ENCODE results near the gene CERK. TPM values are rescaled to one million over a fixed set of nuclear protein-coding genes. Genes with fewer than 3 reads are reported as not detected.
A peak's percentile ranks its signal among the peaks of the same experiment; 100 is the strongest.

CERK gene
- total and polyA plus RNA-seq, 2 donors: 46.2 to 47.1 TPM

DNA sequence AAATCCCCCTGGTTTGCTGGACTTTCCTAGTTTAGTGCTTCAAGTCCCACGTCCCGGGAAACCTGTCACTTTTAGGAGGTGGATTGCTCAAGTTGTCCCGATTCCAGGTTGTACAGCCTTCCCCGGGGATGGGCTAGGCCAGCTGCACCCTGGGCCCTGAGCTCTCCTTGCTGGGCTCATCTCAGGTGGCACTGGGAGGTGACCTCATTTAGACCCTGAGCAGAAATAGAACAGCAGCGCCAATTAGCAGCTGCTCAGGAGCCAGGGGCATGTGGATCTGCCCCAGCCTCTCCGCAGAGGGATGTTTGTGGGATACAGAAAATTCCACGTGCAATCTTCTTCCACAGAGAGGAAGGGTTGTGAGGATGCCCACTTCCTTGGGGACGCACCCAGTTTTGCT is 9.6 kb upstream of the CERK start:
- Histone ChIP-seq H3K4me1 (ENCODE audit: control insufficient read depth in 2 of 2, insufficient read depth in 2 of 2, low read length in 2 of 2) (peaks cover 9 to 23% of the 10 kb centered on the region in 2 donors), H3K27me3 (ENCODE audit: control insufficient read depth in 2 of 2, insufficient read depth in 1 of 2, low read length in 1 of 2) (peaks cover 0 to 2% of the 10 kb centered on the region in 2 donors)
- WGBS: 96% methylated on average over 8 of the region's 8 CpGs

DNA sequence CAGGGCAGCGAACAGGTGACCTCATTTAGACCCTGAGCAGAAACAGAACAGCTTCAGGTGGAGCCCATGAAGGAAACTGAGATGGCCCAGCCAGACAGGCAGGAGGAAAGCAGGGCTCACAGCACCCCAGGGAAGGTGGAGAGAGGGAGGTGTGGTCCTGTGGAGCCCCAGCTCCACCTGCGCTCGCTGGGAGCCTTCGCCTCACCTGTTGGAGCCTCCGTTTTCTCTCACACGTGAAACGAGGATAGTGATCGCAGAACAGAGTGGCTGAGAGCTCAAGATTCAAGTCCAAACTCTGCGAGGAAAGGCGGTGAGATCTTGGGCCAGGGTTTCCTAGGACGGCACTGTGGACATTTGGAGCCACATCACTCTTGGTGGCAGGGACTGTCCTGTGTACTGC is 8.6 kb upstream of the CERK start:
- Histone ChIP-seq H3K27me3 (ENCODE audit: control insufficient read depth in 2 of 2, insufficient read depth in 1 of 2, low read length in 1 of 2) (peaks cover 0 to 2% of the 10 kb centered on the region in 2 donors), H3K27ac (ENCODE audit: low read depth in 1 of 2, low read length in 1 of 2) (no peak overlapping the region), H3K9me3 (ENCODE audit: control insufficient read depth in 2 of 2, insufficient read depth in 1 of 2, low read length in 1 of 2) (peaks cover 2 to 8% of the 10 kb centered on the region in 2 donors), H3K4me3 (ENCODE audit: low read length in 2 of 2) (no peak overlapping the region), H3K4me1 (ENCODE audit: control insufficient read depth in 2 of 2, insufficient read depth in 2 of 2, low read length in 2 of 2) (peaks cover 9 to 23% of the 10 kb centered on the region in 2 donors), H3K36me3 (ENCODE audit: control insufficient read depth in 2 of 2, insufficient read depth in 2 of 2, low read length in 1 of 2) (no peaks in the 10 kb centered on the region)
- no peak for DNase-seq (ENCODE audit: low read depth in 6 of 9, low spot score in 9 of 9)
- 97% methylated on average over 11 of the region's 11 CpGs for WGBS

More for the DNA sequence above, 9.6 kb upstream of the CERK start:
- H3K4me3 ChIP-seq (ENCODE audit: low read length in 2 of 2): no peak overlapping the region
- no peaks in the 10 kb centered on the region for H3K36me3 ChIP-seq (ENCODE audit: control insufficient read depth in 2 of 2, insufficient read depth in 2 of 2, low read length in 1 of 2)
- no peak overlapping the region for H3K27ac ChIP-seq (ENCODE audit: low read depth in 1 of 2, low read length in 1 of 2)
- peaks cover 3 to 8% of the 10 kb centered on the region in 2 donors for H3K9me3 ChIP-seq (ENCODE audit: control insufficient read depth in 2 of 2, insufficient read depth in 1 of 2, low read length in 1 of 2)
- no peak for DNase-seq (ENCODE audit: low read depth in 6 of 9, low spot score in 9 of 9)

DNA sequence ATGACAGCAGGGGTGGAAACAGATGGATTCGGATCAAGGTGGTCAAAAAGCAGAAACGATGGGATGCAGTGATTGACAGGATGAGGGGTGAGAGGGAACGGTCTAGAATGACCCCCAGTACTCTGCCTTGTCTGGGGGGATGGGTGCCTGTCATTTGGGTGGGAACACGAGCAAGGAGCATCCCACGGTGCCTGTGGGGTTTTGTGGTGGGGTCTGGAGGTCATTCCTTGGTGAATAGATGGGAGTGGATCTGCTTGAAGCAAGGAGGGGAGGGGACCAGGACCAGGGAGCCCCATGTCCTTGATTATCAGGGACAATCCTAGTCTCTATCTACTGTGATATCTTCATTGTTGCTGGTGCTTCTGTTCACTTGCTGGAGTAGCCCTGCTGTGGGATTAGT is 8.1 kb upstream of the CERK start:
- no peak for DNase-seq (ENCODE audit: low read depth in 6 of 9, low spot score in 9 of 9)
- peaks cover 0 to 2% of the 10 kb centered on the region in 2 donors for H3K27me3 ChIP-seq (ENCODE audit: control insufficient read depth in 2 of 2, insufficient read depth in 1 of 2, low read length in 1 of 2)
- no peak overlapping the region for H3K27ac ChIP-seq (ENCODE audit: low read depth in 1 of 2, low read length in 1 of 2)
- no peak overlapping the region for H3K4me3 ChIP-seq (ENCODE audit: low read length in 2 of 2)
- H3K9me3 ChIP-seq (ENCODE audit: control insufficient read depth in 2 of 2, insufficient read depth in 1 of 2, low read length in 1 of 2): peaks cover 2 to 8% of the 10 kb centered on the region in 2 donors
- WGBS: 92% methylated on average over 5 of the region's 5 CpGs
- peaks cover 9 to 23% of the 10 kb centered on the region in 2 donors for H3K4me1 ChIP-seq (ENCODE audit: control insufficient read depth in 2 of 2, insufficient read depth in 2 of 2, low read length in 2 of 2)
- H3K36me3 ChIP-seq (ENCODE audit: control insufficient read depth in 2 of 2, insufficient read depth in 2 of 2, low read length in 1 of 2): no peaks in the 10 kb centered on the region

DNA sequence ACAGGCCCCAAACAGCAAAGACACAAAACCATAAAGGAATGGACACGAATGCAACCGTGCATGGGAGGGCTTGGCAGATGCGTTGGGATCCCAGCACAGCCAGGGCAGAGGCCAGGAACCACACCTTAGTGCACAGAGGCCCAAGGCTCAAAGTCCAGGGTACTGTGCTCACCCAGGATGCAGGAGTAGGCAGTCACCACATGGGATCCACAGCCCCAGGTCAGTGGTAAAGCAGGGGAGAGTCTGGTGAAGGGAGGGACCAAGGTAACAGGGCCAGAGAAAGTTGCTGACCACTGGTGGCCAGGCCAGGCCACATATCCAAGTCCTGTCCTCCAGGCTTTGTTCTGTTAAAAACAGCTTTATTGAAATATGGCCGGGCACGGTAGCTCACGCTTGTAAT is 6.5 kb upstream of the CERK start:
- peaks cover 6 to 26% of the 10 kb centered on the region in 2 donors for H3K4me1 ChIP-seq (ENCODE audit: control insufficient read depth in 2 of 2, insufficient read depth in 2 of 2, low read length in 2 of 2)
- no peak overlapping the region for H3K27ac ChIP-seq (ENCODE audit: low read depth in 1 of 2, low read length in 1 of 2)
- H3K4me3 ChIP-seq (ENCODE audit: low read length in 2 of 2): no peak overlapping the region
- no peak for DNase-seq (ENCODE audit: low read depth in 6 of 9, low spot score in 9 of 9)
- no peaks in the 10 kb centered on the region for H3K36me3 ChIP-seq (ENCODE audit: control insufficient read depth in 2 of 2, insufficient read depth in 2 of 2, low read length in 1 of 2)
- WGBS: 95% methylated on average over 6 of the region's 6 CpGs
- peaks cover 0 to 2% of the 10 kb centered on the region in 2 donors for H3K27me3 ChIP-seq (ENCODE audit: control insufficient read depth in 2 of 2, insufficient read depth in 1 of 2, low read length in 1 of 2)
- peaks cover 2 to 8% of the 10 kb centered on the region in 2 donors for H3K9me3 ChIP-seq (ENCODE audit: control insufficient read depth in 2 of 2, insufficient read depth in 1 of 2, low read length in 1 of 2)

DNA sequence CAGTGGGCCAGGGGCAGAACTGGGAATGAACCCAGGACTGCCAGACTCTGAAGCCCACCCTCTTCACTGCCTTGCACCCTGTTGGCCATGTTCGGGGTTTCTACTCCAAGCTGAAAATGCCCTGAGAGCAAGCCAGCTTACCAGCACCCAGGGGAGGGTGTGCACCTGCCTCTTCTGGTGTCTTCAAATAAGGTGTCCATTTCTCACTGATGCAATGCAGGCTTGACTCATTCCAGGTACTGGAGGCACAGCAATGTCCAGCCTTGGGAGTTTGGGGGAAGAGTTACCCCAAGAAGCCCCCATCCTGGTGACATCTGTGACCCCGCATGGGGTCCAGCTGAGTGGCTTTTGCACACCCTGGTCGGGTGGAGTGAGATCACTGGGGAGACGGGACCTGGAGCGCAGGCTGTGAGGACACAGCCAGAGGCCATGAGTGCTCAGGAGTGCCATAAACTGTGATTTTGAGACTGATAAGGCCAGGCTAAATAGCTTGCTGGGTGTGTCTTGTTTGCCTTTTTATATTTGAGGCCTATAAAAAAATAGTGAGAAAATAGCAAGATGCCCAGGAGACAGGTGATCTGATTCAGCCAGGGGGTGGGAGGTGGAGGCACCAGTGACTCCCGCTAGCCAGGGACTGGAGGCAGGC is 4.6 kb upstream of the CERK start:
- Histone ChIP-seq H3K4me1 (ENCODE audit: control insufficient read depth in 2 of 2, insufficient read depth in 2 of 2, low read length in 2 of 2) (peaks cover 5 to 24% of the 10 kb centered on the region in 2 donors), H3K27me3 (ENCODE audit: control insufficient read depth in 2 of 2, insufficient read depth in 1 of 2, low read length in 1 of 2) (peaks cover 0 to 2% of the 10 kb centered on the region in 2 donors), H3K9me3 (ENCODE audit: control insufficient read depth in 2 of 2, insufficient read depth in 1 of 2, low read length in 1 of 2) (peaks cover 2 to 8% of the 10 kb centered on the region in 2 donors), H3K27ac (ENCODE audit: low read depth in 1 of 2, low read length in 1 of 2) (no peak overlapping the region), H3K36me3 (ENCODE audit: control insufficient read depth in 2 of 2, insufficient read depth in 2 of 2, low read length in 1 of 2) (no peaks in the 10 kb centered on the region), H3K4me3 (ENCODE audit: low read length in 2 of 2) (no peak overlapping the region)
- DNase-seq (ENCODE audit: low read depth in 6 of 9, low spot score in 9 of 9): no peak
- 95% methylated on average over 6 of the region's 6 CpGs for WGBS

DNA sequence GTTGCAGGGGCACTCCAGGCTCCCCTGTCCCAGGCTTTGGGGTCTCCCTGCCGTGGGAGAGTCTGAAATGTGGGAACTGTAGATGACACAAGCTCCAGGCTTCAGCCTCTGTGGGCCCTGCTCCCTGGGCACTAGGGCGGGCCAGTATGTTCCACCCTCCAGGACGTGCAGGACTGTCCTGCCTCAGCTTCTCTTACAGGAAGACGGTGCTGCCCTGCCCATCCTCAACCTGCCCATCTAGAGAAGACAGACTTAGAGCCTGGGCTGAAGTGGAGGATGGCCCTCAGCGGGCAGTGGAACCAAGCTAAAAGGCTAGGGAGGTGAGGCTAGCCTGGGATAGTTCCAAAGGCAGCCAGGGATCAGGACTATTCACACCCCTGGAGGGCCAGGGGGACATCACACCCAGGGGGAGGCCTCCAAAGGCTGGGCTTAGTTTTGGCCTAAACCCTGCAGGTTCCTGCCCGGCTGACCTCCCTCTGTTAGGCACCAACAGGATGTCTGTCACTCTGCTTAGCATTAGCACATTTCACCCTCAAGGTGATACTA is 4.0 kb upstream of the CERK start:
- 96% methylated on average over 6 of the region's 6 CpGs for WGBS
- no peak overlapping the region for H3K27ac ChIP-seq (ENCODE audit: low read depth in 1 of 2, low read length in 1 of 2)
- H3K4me3 ChIP-seq (ENCODE audit: low read length in 2 of 2): no peak overlapping the region
- H3K9me3 ChIP-seq (ENCODE audit: control insufficient read depth in 2 of 2, insufficient read depth in 1 of 2, low read length in 1 of 2): peaks cover 2 to 8% of the 10 kb centered on the region in 2 donors
- H3K27me3 ChIP-seq (ENCODE audit: control insufficient read depth in 2 of 2, insufficient read depth in 1 of 2, low read length in 1 of 2): peaks cover 0 to 2% of the 10 kb centered on the region in 2 donors
- no peaks in the 10 kb centered on the region for H3K36me3 ChIP-seq (ENCODE audit: control insufficient read depth in 2 of 2, insufficient read depth in 2 of 2, low read length in 1 of 2)
- no peak for DNase-seq (ENCODE audit: low read depth in 6 of 9, low spot score in 9 of 9)
- H3K4me1 ChIP-seq (ENCODE audit: control insufficient read depth in 2 of 2, insufficient read depth in 2 of 2, low read length in 2 of 2): peaks cover 5 to 24% of the 10 kb centered on the region in 2 donors

DNA sequence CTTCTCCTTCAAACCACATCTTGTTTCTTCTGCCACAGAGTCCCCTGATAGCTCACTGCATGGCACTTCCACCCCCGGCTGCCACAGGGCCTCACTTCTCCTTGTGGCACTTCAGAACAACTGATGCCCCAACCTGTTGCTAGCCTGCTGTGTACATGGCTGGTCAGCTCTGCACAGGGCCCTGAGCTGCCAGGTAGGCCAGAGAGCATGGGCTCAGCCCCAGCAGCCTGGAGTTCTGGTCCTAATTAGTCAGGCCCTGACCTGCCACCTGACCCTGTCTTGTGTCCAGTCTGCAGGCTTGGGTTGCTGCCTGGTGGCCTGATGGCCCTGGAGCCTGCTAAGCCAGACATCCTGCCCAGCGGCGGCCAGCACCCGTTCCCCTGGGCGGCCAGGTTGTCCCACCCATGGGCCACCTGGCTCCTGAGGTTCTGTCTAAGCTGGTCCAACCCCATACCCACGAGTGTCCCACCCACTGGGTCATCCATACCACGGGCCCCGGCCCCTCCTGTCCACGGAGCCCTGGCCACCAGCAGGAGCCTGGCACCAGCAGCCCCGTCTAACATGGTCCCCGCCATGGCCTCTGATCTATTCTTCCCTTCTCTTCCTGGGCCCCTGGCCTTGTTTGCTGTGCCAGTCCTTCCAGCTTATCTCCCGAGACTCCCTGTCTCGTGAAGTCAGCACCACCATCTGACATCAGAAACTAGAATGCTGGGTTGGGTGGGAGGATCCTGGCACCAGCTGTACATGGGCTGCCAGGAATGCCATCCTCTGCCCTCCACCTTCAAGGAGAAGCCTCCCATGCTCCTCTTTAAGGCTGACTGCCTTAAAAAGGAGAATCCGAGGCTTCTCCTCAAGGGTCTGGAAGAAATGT is 3.1 kb upstream of the CERK start:
- DNase-seq (ENCODE audit: low read depth in 6 of 9, low spot score in 9 of 9): no peak
- Histone ChIP-seq H3K4me3 (ENCODE audit: low read length in 2 of 2) (no peak overlapping the region), H3K4me1 (ENCODE audit: control insufficient read depth in 2 of 2, insufficient read depth in 2 of 2, low read length in 2 of 2) (peaks cover 7 to 31% of the 10 kb centered on the region in 2 donors), H3K9me3 (ENCODE audit: control insufficient read depth in 2 of 2, insufficient read depth in 1 of 2, low read length in 1 of 2) (peaks cover 2 to 8% of the 10 kb centered on the region in 2 donors), H3K36me3 (ENCODE audit: control insufficient read depth in 2 of 2, insufficient read depth in 2 of 2, low read length in 1 of 2) (peaks cover 0 to 6% of the 10 kb centered on the region in 2 donors), H3K27ac (ENCODE audit: low read depth in 1 of 2, low read length in 1 of 2) (no peak overlapping the region), H3K27me3 (ENCODE audit: control insufficient read depth in 2 of 2, insufficient read depth in 1 of 2, low read length in 1 of 2) (no peaks in the 10 kb centered on the region)
- 97% methylated on average over 14 of the region's 14 CpGs for WGBS

DNA sequence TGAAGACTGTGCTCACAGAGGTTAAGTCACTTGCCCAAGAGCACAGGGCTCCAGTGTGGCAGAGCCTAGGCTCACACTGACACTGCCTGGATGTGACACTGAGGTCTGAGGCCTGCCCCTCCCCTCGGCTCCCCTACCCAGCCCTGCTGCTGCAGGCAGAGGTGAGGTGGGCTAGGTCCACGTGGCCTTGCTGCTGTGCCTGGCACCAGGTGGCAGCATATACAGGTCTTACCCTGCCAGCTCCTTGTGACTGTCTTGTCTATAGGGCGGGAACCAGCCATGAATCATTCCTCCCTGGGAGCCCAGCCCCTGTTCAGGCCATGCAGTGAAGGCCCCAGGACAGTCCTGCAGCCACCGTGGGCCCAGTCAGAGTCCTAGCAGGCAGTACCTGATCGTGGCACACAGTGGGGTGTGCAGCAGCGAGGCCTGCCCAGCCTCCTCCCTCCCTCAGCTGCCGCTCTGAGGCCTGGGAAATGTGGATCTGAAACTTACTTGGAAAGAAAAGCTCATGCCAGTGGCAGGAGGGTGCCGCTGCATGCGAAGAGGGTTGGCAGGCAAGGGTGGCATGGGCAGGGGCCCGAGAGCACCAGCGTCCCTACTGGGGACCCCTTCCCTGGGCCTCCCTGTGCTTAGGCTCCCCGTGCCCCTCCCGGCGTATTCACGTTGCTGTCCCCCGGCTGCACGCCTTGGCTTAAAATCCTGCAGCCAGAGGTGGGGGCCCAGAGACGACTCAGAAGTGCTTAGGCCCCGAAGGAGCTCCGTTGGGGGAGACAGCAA is 1.2 kb upstream of the CERK start:
- DNase-seq (ENCODE audit: low read depth in 6 of 9, low spot score in 9 of 9): peak in 5 of 9 donors; percentile 54 to 93 (median 68)
- Histone ChIP-seq H3K27me3 (ENCODE audit: control insufficient read depth in 2 of 2, insufficient read depth in 1 of 2, low read length in 1 of 2) (no peaks in the 10 kb centered on the region), H3K27ac (ENCODE audit: low read depth in 1 of 2, low read length in 1 of 2) (peak overlapping the region; percentile 94 to 97), H3K36me3 (ENCODE audit: control insufficient read depth in 2 of 2, insufficient read depth in 2 of 2, low read length in 1 of 2) (peaks cover 0 to 10% of the 10 kb centered on the region in 2 donors), H3K4me3 (ENCODE audit: low read length in 2 of 2) (peak overlapping the region; percentile 80 to 93), H3K4me1 (ENCODE audit: control insufficient read depth in 2 of 2, insufficient read depth in 2 of 2, low read length in 2 of 2) (peaks cover 18 to 49% of the 10 kb centered on the region in 2 donors), H3K9me3 (ENCODE audit: control insufficient read depth in 2 of 2, insufficient read depth in 1 of 2, low read length in 1 of 2) (peaks cover 2 to 8% of the 10 kb centered on the region in 2 donors)
- WGBS: 91% methylated on average over 20 of the region's 20 CpGs

All from thymus (tissue), 11 donors.